HEK293 (cell line): ENCODE measurements around the gene HK3.

Experiments used
- GLI2 ChIP-seq: fragments of 450-650 bp; formaldehyde crosslinking; IDR thresholded peaks from 2 replicates; pipeline ENCODE4; 2017; ENCODE audit warnings: missing biosample characterization, missing genetic modification characterization, low read depth, borderline replicate concordance
- YY1 ChIP-seq: fragments of 450-650 bp; formaldehyde crosslinking; IDR thresholded peaks from 2 replicates; pipeline ENCODE4 v1.5.1; 2018; ENCODE audit warnings: missing biosample characterization, missing genetic modification characterization
- ZNF701 ChIP-seq: fragments of 450-650 bp; formaldehyde crosslinking; IDR thresholded peaks from 2 replicates; pipeline ENCODE4 v1.5.1; 2016; ENCODE audit warnings: missing biosample characterization, missing genetic modification characterization
- TF ChIP-seq, protein P1 (sequence below): fragments of 450-650 bp; formaldehyde crosslinking; IDR thresholded peaks from 2 replicates; pipeline ENCODE4 v1.5.1; 2016; ENCODE audit warnings: missing biosample characterization, missing genetic modification characterization
- TF ChIP-seq, protein P2 (sequence below): fragments of 450-650 bp; formaldehyde crosslinking; IDR thresholded peaks from 2 replicates; pipeline ENCODE4 v1.5.1; 2016; ENCODE audit warnings: missing biosample characterization, missing genetic modification characterization, borderline replicate concordance

GRCh38 chr5:176888865-176889165, 10.3 kb downstream of the HK3 start:
- TF ChIP-seq, protein P1, sequence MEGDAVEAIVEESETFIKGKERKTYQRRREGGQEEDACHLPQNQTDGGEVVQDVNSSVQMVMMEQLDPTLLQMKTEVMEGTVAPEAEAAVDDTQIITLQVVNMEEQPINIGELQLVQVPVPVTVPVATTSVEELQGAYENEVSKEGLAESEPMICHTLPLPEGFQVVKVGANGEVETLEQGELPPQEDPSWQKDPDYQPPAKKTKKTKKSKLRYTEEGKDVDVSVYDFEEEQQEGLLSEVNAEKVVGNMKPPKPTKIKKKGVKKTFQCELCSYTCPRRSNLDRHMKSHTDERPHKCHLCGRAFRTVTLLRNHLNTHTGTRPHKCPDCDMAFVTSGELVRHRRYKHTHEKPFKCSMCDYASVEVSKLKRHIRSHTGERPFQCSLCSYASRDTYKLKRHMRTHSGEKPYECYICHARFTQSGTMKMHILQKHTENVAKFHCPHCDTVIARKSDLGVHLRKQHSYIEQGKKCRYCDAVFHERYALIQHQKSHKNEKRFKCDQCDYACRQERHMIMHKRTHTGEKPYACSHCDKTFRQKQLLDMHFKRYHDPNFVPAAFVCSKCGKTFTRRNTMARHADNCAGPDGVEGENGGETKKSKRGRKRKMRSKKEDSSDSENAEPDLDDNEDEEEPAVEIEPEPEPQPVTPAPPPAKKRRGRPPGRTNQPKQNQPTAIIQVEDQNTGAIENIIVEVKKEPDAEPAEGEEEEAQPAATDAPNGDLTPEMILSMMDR (tag by site-specific recombination): no peak
- no peak for TF ChIP-seq YY1
- TF ChIP-seq GLI2 (tag by site-specific recombination): no peak
- no peak for TF ChIP-seq ZNF701 (tag by site-specific recombination)
- TF ChIP-seq, protein P2, sequence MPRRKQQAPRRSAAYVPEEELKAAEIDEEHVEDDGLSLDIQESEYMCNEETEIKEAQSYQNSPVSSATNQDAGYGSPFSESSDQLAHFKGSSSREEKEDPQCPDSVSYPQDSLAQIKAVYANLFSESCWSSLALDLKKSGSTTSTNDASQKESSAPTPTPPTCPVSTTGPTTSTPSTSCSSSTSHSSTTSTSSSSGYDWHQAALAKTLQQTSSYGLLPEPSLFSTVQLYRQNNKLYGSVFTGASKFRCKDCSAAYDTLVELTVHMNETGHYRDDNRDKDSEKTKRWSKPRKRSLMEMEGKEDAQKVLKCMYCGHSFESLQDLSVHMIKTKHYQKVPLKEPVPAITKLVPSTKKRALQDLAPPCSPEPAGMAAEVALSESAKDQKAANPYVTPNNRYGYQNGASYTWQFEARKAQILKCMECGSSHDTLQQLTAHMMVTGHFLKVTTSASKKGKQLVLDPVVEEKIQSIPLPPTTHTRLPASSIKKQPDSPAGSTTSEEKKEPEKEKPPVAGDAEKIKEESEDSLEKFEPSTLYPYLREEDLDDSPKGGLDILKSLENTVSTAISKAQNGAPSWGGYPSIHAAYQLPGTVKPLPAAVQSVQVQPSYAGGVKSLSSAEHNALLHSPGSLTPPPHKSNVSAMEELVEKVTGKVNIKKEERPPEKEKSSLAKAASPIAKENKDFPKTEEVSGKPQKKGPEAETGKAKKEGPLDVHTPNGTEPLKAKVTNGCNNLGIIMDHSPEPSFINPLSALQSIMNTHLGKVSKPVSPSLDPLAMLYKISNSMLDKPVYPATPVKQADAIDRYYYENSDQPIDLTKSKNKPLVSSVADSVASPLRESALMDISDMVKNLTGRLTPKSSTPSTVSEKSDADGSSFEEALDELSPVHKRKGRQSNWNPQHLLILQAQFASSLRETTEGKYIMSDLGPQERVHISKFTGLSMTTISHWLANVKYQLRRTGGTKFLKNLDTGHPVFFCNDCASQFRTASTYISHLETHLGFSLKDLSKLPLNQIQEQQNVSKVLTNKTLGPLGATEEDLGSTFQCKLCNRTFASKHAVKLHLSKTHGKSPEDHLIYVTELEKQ: no peak
